ENCODE results near the gene LRRK1. TPM values are rescaled to one million over a fixed set of nuclear protein-coding genes. Genes with fewer than 3 reads are reported as not detected.

LRRK1 gene
- total RNA-seq, 4 donors from 2014 or later = 5.7 to 12.0 (median 10.0) TPM

- no peak for TF ChIP-seq POLR2A (IDR thresholded peaks at IDR 0.05)
- TF ChIP-seq CTCF (IDR thresholded peaks at IDR 0.05) = no peak
- Histone ChIP-seq H3K27me3 (no peaks in the 10 kb centered on the region), H3K4me1 (peaks cover 0 to 10% (median 0%) of the 10 kb centered on the region in 3 donors), H3K27ac (no peak overlapping the region), H3K9me3 (no peaks in the 10 kb centered on the region), H3K36me3 (peaks cover 0 to 89% (median 11%) of the 10 kb centered on the region in 3 donors), H3K4me3 (no peak overlapping the region)
- no peak for DNase-seq
- intact Hi-C loops (cut with DNase I) = no loop called here
- WGBS, 2 donors = 80% methylated on average over 8 to 9 of the region's 9 CpGs
These were observed 144.1 kb downstream of the LRRK1 start for GRCh38 chr15:101063212-101063611.

GRCh38 chr15:101063891-101064794 is 145.0 kb downstream of the LRRK1 start:
- no peak for DNase-seq
- TF ChIP-seq CTCF (IDR thresholded peaks at IDR 0.05) = no peak
- no peak for TF ChIP-seq POLR2A (IDR thresholded peaks at IDR 0.05)
- no peak overlapping the region for H3K4me3 ChIP-seq
- H3K4me1 ChIP-seq = peaks cover 5 to 19% (median 7%) of the 10 kb centered on the region in 3 donors
- peaks cover 0 to 88% (median 8%) of the 10 kb centered on the region in 3 donors for H3K36me3 ChIP-seq
- H3K9me3 ChIP-seq = no peaks in the 10 kb centered on the region
- WGBS, 2 donors = 83 to 86% methylated on average over 10 to 17 of the region's 30 CpGs
- H3K27me3 ChIP-seq = no peaks in the 10 kb centered on the region
- no peak overlapping the region for H3K27ac ChIP-seq
- intact Hi-C loops (cut with DNase I) = no loop called here

GRCh38 chr15:101064795-101065569 is 145.8 kb downstream of the LRRK1 start:
- Histone ChIP-seq H3K27ac (no peak overlapping the region), H3K4me3 (no peak overlapping the region), H3K36me3 (peaks cover 0 to 80% (median 6%) of the 10 kb centered on the region in 3 donors), H3K4me1 (peaks cover 5 to 27% (median 12%) of the 10 kb centered on the region in 3 donors), H3K27me3 (no peaks in the 10 kb centered on the region), H3K9me3 (no peaks in the 10 kb centered on the region)
- TF ChIP-seq POLR2A (IDR thresholded peaks at IDR 0.05) (no peak), CTCF (IDR thresholded peaks at IDR 0.05) (no peak)
- 83 to 93% methylated on average over 4 of the region's 19 CpGs for WGBS, 2 donors
- DNase-seq = no peak
- intact Hi-C loops (cut with DNase I) = no loop called here

GRCh38 chr15:101065570-101066221 is 146.5 kb downstream of the LRRK1 start:
- Histone ChIP-seq H3K27ac (no peak overlapping the region), H3K27me3 (no peaks in the 10 kb centered on the region), H3K4me1 (peaks cover 5 to 33% (median 19%) of the 10 kb centered on the region in 3 donors), H3K4me3 (no peak overlapping the region), H3K36me3 (peaks cover 0 to 73% (median 6%) of the 10 kb centered on the region in 3 donors), H3K9me3 (no peaks in the 10 kb centered on the region)
- intact Hi-C loops (cut with DNase I) = no loop called here
- DNase-seq = no peak
- TF ChIP-seq CTCF (IDR thresholded peaks at IDR 0.05) (no peak), POLR2A (IDR thresholded peaks at IDR 0.05) (no peak)
- WGBS, 2 donors = 60 to 79% methylated on average over 2 to 6 of the region's 28 CpGs

All from esophagus squamous epithelium (tissue), 5 donors.